Activated effector memory CD4-positive, alpha-beta T cell treated with anti-CD3 and anti-CD28 coated beads, Interleukin-2, amount 50 U/mL, for 16 hours (primary cell): ENCODE data around the gene MRPS22.
"Not testable (repeated sequence)": the region's sequence is repeated elsewhere in the genome, so short reads cannot be mapped to it uniquely, and the experiment has no call there.

ENCODE experiments used
- DNase-seq: peaks from one replicate; pipeline ENCODE4 v3.0.0-alpha.2; 2020

MRPS22 gene

GRCh38 chr3:139312959-139313358 is 30.9 kb upstream of the MRPS22 start:
- DNase-seq = no peak

GRCh38 chr3:139313921-139314320 is 29.9 kb upstream of the MRPS22 start:
- DNase-seq = no peak

GRCh38 chr3:139317215-139317614 is 26.6 kb upstream of the MRPS22 start:
- no peak for DNase-seq

- no peak for DNase-seq
Observed at GRCh38 chr3:139317660-139318430, 26.0 kb upstream of the MRPS22 start.

GRCh38 chr3:139318431-139318816 is 25.4 kb upstream of the MRPS22 start:
- no peak for DNase-seq

GRCh38 chr3:139318826-139319225 is 25.0 kb upstream of the MRPS22 start:
- no peak for DNase-seq

GRCh38 chr3:139319428-139320402 is 24.1 kb upstream of the MRPS22 start:
- no peak for DNase-seq

- DNase-seq = no peak
Observed at GRCh38 chr3:139320551-139321309, 23.1 kb upstream of the MRPS22 start.

GRCh38 chr3:139322346-139322745 is 21.5 kb upstream of the MRPS22 start:
- no peak for DNase-seq

- DNase-seq = no peak
Observed at GRCh38 chr3:139323146-139323545, 20.7 kb upstream of the MRPS22 start.

- no peak for DNase-seq
Observed at GRCh38 chr3:139324456-139324855, 19.4 kb upstream of the MRPS22 start.

- DNase-seq = no peak
Observed at GRCh38 chr3:139325551-139325950, 18.3 kb upstream of the MRPS22 start.

- no peak for DNase-seq
Observed at GRCh38 chr3:139326131-139326530, 17.7 kb upstream of the MRPS22 start.

- DNase-seq = no peak
Observed at GRCh38 chr3:139326707-139327106, 17.1 kb upstream of the MRPS22 start.

GRCh38 chr3:139327231-139327630 is 16.6 kb upstream of the MRPS22 start:
- no peak for DNase-seq

GRCh38 chr3:139327861-139328260 is 16.0 kb upstream of the MRPS22 start:
- DNase-seq = no peak

GRCh38 chr3:139328356-139328755 is 15.5 kb upstream of the MRPS22 start:
- DNase-seq = no peak

- DNase-seq = peak; percentile 95
Observed at GRCh38 chr3:139329364-139329850, 14.4 kb upstream of the MRPS22 start.

- no peak for DNase-seq
Observed at GRCh38 chr3:139332092-139332491, 11.7 kb upstream of the MRPS22 start.

GRCh38 chr3:139334675-139335074 is 9.1 kb upstream of the MRPS22 start:
- not testable (repeated sequence) for DNase-seq

GRCh38 chr3:139338405-139338804 is 5.4 kb upstream of the MRPS22 start:
- no peak for DNase-seq

GRCh38 chr3:139339219-139339906 is 4.5 kb upstream of the MRPS22 start:
- DNase-seq = no peak
